Astrocyte (in vitro differentiated cells and primary cell): ENCODE results near the gene TGM1. TPM values are rescaled to one million over a fixed set of nuclear protein-coding genes. Genes with fewer than 3 reads are reported as not detected.

Source experiments
- DNase-seq: peaks from one replicate; pipeline ENCODE4 v3.0.0-alpha.2; 2010; ENCODE audit warnings: low read depth
- FAIRE-seq: peaks from 2 replicates; lab custom pipeline; 2011; peaks lifted over from hg19 to GRCh38; lab: Jason Lieb, UNC
- H2AFZ ChIP-seq: 2 replicates; pipeline ENCODE4 v1.6.0; 2012; ENCODE audit warnings: low read depth, low read length, inconsistent platforms
- H3K27ac ChIP-seq: 2 replicates; pipeline ENCODE4 v1.5.1; 2011; ENCODE audit warnings: low read depth, low read length, inconsistent platforms
- H3K27me3 ChIP-seq: 2 replicates; pipeline ENCODE4 v1.6.0; 2011; ENCODE audit warnings: low read length, inconsistent platforms; ENCODE audit not compliant: insufficient read depth
- H3K36me3 ChIP-seq: 2 replicates; pipeline ENCODE4 v1.5.1; 2011; ENCODE audit warnings: low read length, inconsistent platforms; ENCODE audit not compliant: insufficient read depth
- H3K4me1 ChIP-seq: 2 replicates; pipeline ENCODE4 v1.5.1; 2011; ENCODE audit warnings: low read length, inconsistent platforms; ENCODE audit not compliant: insufficient read depth
- H3K4me2 ChIP-seq: 2 replicates; pipeline ENCODE4 v1.6.0; 2012; ENCODE audit warnings: low read length, inconsistent platforms
- H3K4me3 ChIP-seq: 2 replicates; pipeline ENCODE4 v1.5.1; 2011; ENCODE audit warnings: low read depth, mild to moderate bottlenecking, low read length, inconsistent platforms; ENCODE audit not compliant: insufficient read depth
- H3K79me2 ChIP-seq: 2 replicates; pipeline ENCODE4 v1.6.0; 2012; ENCODE audit warnings: mild to moderate bottlenecking, low read length, inconsistent platforms; ENCODE audit not compliant: insufficient read depth
- H3K9ac ChIP-seq: 2 replicates; pipeline ENCODE4 v1.6.0; 2012; ENCODE audit warnings: mild to moderate bottlenecking, low read length, inconsistent platforms
- H3K9me3 ChIP-seq: 2 replicates; pipeline ENCODE4 v1.5.1; 2012; ENCODE audit warnings: low read depth, mild to moderate bottlenecking, low read length, inconsistent platforms; ENCODE audit not compliant: insufficient read depth
- H4K20me1 ChIP-seq: 2 replicates; pipeline ENCODE4 v1.6.0; 2012; ENCODE audit warnings: low read length, inconsistent platforms; ENCODE audit not compliant: insufficient read depth
- H3K27ac Mint-ChIP-seq: one replicate; pipeline ENCODE4 v1.8.0; 2021; ENCODE audit warnings: mild to moderate bottlenecking, mixed read lengths; ENCODE audit not compliant: unreplicated experiment
- H3K27me3 Mint-ChIP-seq: one replicate; pipeline ENCODE4 v1.8.0; 2021; ENCODE audit warnings: low read depth, mixed read lengths; ENCODE audit not compliant: unreplicated experiment
- H3K36me3 Mint-ChIP-seq: one replicate; pipeline ENCODE4 v1.8.0; 2021; ENCODE audit warnings: low read depth, mixed read lengths; ENCODE audit not compliant: unreplicated experiment
- H3K4me1 Mint-ChIP-seq: one replicate; pipeline ENCODE4 v1.8.0; 2021; ENCODE audit warnings: low read depth, mixed read lengths; ENCODE audit not compliant: unreplicated experiment
- H3K4me3 Mint-ChIP-seq: one replicate; pipeline ENCODE4 v1.8.0; 2021; ENCODE audit warnings: mild to moderate bottlenecking, moderate library complexity, mixed read lengths; ENCODE audit not compliant: unreplicated experiment
- H3K9me3 Mint-ChIP-seq: one replicate; pipeline ENCODE4 v1.8.0; 2021; ENCODE audit warnings: mild to moderate bottlenecking, mixed read lengths; ENCODE audit not compliant: unreplicated experiment
- CTCF ChIP-seq: IDR thresholded peaks from 2 replicates; pipeline ENCODE4 v1.5.1; 2011; ENCODE audit warnings: low read depth, mild to moderate bottlenecking, inconsistent platforms, low read length, moderate library complexity; ENCODE audit not compliant: insufficient read depth
- EZH2 ChIP-seq: IDR thresholded peaks from 2 replicates; pipeline ENCODE4 v1.6.1; 2012; ENCODE audit warnings: mild to moderate bottlenecking, low read length, inconsistent platforms; ENCODE audit not compliant: insufficient read depth
- total RNA-seq: library from RNA; stranded (reverse); gene quantifications from 2 replicates; pipeline ENCODE4 v1.2.1, GENCODE V29; 2021

TGM1 gene
- total RNA-seq, 1 donor from 2014 or later: 3.8 TPM

DNA sequence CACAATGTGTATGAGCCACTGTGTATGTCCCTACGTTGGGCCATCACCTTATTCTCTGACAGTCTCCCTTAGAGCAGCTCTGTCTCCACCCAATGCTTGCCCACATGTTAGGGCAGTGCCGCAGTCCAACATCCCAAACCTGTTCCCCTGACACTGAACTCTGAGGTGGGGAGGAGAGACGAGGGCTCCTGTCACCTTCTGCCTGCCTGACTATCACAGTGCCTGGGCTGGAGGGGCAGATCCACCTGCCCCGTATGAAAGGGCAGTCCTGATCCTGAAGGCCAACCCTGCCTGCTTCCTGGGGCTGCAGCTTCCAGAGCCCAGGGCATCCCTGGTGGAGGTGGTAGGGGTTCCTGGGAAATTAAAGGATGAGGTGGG is 2.2 kb downstream of the TGM1 start:
- no peaks in the 10 kb centered on the region for H3K79me2 ChIP-seq
- no peak for DNase-seq
- peaks cover 18% of the 10 kb centered on the region for H3K36me3 Mint-ChIP-seq
- no peak overlapping the region for H3K4me3 Mint-ChIP-seq
- H2AFZ ChIP-seq: no peak overlapping the region
- H3K4me1 ChIP-seq: peaks cover 3% of the 10 kb centered on the region
- H3K4me3 ChIP-seq: no peak overlapping the region
- no peaks in the 10 kb centered on the region for H3K27me3 ChIP-seq
- no peak overlapping the region for H3K9ac ChIP-seq
- H3K27ac Mint-ChIP-seq: no peak overlapping the region
- H3K9me3 Mint-ChIP-seq: no peaks in the 10 kb centered on the region
- H3K4me2 ChIP-seq: no peak overlapping the region
- no peak overlapping the region for H3K27ac ChIP-seq
- H3K36me3 ChIP-seq: no peaks in the 10 kb centered on the region
- TF ChIP-seq EZH2 (no peak), CTCF (no peak)
- H3K27me3 Mint-ChIP-seq: peaks cover 8% of the 10 kb centered on the region
- H3K9me3 ChIP-seq: no peaks in the 10 kb centered on the region
- FAIRE-seq: no peak
- peaks cover 5% of the 10 kb centered on the region for H3K4me1 Mint-ChIP-seq
- no peaks in the 10 kb centered on the region for H4K20me1 ChIP-seq

DNA sequence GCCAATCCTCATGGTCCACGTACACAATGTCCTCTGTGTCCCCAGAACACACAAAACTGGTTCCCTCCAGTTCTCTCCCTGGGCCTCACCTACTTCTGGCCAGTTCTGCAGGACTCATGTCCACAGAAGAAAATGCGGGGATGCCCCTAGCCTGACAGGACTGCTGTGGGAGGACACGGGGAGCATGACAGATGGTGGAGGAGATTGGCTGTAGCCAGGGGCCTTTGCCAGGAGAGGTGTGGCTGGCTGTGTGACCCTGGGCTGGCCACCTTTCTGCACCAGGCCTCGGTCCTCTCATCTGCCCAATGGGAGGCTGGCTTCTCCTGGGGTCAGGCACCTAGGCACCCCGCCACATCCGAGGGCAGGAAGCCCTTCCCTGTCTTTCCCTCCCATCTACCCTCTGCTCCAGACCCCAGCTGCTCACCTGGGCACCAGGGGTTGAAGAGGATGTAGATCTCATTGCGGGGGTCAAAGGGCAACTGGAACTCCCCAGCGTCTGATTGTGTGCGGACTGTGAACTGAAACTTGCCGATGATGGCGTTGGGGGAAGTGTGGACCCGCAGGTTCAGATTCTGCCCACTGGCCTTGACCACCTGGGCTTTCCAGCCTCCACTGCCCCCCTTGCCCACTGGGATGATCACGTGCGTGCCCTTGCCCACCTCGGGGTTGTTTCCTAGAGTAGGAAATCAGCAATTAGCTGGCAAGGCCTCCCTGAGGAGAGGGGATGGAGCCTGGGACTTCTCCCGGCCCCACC is 2.8 kb downstream of the TGM1 start:
- DNase-seq: no peak
- H3K4me1 Mint-ChIP-seq: peaks cover 5% of the 10 kb centered on the region

More for the DNA sequence above, 2.8 kb downstream of the TGM1 start:
- H4K20me1 ChIP-seq: no peaks in the 10 kb centered on the region
- no peak overlapping the region for H3K4me3 Mint-ChIP-seq
- H3K4me1 ChIP-seq: peaks cover 3% of the 10 kb centered on the region
- FAIRE-seq: no peak
- H3K27me3 ChIP-seq: no peaks in the 10 kb centered on the region
- no peak overlapping the region for H3K27ac ChIP-seq
- H3K4me2 ChIP-seq: no peak overlapping the region
- no peak overlapping the region for H2AFZ ChIP-seq
- H3K27ac Mint-ChIP-seq: no peak overlapping the region
- H3K36me3 ChIP-seq: no peaks in the 10 kb centered on the region
- TF ChIP-seq EZH2 (no peak), CTCF (no peak)
- H3K79me2 ChIP-seq: no peaks in the 10 kb centered on the region
- H3K9me3 ChIP-seq: no peaks in the 10 kb centered on the region
- H3K36me3 Mint-ChIP-seq: peaks cover 17% of the 10 kb centered on the region
- H3K9me3 Mint-ChIP-seq: no peaks in the 10 kb centered on the region
- no peak overlapping the region for H3K9ac ChIP-seq
- H3K27me3 Mint-ChIP-seq: peaks cover 8% of the 10 kb centered on the region
- no peak overlapping the region for H3K4me3 ChIP-seq
